Fibroblast of mammary gland (primary cell): ENCODE results near the gene FCAMR.

Source experiments
- DNase-seq: peaks from one replicate; pipeline ENCODE4 v3.0.0-alpha.2; 2010; ENCODE audit warnings: low read depth
- H3K4me3 ChIP-seq: 2 replicates; pipeline ENCODE4 v1.5.1; 2011; ENCODE audit warnings: low read depth, mild to moderate bottlenecking, low read length, moderate library complexity; ENCODE audit not compliant: control insufficient read depth
- TF ChIP-seq, protein P1 (sequence below): conservative IDR thresholded peaks from 2 replicates; pipeline ENCODE4 v1.5.1; 2011; ENCODE audit warnings: low read depth, low read length, inconsistent platforms; ENCODE audit not compliant: control insufficient read depth, insufficient read depth

Gene FCAMR

DNA sequence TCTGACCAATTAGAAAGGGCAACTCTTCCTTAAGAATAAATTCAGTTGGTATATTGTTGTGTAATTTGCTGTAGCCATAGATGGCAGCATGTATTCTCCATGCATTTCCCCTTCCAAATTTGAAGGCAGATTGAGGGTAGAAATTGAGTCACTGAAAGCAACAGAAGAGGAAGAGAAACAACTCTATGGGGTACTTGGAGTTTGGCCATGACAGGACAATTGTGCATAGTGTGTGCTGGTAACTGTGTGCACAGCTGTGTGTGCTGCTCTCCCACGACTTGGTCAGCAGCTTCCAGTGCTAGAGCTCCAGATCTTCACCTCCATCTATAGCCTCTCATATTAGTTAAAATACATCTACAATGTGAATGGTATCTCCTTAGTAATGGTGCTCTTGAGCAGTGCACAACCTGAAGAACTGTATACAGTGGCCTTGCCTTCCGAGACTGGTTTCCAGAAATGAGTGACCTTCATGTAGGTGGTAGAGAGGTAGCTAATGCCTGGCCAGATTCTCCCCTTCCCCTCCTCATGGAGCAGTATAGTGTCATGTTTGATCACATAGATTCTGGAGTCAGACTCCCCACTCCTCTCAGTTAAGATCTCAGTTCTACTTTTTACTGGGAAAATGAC lies 882 bp upstream of the FCAMR start:
- DNase-seq = no peak
- TF ChIP-seq, protein P1, sequence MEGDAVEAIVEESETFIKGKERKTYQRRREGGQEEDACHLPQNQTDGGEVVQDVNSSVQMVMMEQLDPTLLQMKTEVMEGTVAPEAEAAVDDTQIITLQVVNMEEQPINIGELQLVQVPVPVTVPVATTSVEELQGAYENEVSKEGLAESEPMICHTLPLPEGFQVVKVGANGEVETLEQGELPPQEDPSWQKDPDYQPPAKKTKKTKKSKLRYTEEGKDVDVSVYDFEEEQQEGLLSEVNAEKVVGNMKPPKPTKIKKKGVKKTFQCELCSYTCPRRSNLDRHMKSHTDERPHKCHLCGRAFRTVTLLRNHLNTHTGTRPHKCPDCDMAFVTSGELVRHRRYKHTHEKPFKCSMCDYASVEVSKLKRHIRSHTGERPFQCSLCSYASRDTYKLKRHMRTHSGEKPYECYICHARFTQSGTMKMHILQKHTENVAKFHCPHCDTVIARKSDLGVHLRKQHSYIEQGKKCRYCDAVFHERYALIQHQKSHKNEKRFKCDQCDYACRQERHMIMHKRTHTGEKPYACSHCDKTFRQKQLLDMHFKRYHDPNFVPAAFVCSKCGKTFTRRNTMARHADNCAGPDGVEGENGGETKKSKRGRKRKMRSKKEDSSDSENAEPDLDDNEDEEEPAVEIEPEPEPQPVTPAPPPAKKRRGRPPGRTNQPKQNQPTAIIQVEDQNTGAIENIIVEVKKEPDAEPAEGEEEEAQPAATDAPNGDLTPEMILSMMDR = no peak
- H3K4me3 ChIP-seq = no peak overlapping the region

DNA sequence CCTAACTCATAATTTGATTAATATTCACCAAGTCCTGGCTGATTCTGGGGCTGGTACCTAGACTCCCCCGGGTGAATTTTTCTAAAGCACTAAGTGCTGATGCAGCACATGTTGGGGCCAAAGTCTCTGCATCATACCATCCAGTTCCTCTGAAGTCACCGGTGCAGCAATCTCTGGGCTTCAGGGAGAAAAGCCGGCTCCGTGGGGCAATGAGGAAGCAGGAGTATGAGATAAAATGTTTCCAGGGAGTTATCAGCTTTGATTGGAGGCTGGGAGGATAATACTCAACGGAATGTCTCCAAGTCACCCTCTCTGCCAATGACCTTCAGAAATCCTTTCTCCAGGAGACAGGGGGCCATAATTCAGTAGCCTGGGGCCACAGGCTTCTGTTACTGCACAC lies 1.2 kb downstream of the FCAMR start:
- TF ChIP-seq, protein P1 = no peak
- no peak for DNase-seq

DNA sequence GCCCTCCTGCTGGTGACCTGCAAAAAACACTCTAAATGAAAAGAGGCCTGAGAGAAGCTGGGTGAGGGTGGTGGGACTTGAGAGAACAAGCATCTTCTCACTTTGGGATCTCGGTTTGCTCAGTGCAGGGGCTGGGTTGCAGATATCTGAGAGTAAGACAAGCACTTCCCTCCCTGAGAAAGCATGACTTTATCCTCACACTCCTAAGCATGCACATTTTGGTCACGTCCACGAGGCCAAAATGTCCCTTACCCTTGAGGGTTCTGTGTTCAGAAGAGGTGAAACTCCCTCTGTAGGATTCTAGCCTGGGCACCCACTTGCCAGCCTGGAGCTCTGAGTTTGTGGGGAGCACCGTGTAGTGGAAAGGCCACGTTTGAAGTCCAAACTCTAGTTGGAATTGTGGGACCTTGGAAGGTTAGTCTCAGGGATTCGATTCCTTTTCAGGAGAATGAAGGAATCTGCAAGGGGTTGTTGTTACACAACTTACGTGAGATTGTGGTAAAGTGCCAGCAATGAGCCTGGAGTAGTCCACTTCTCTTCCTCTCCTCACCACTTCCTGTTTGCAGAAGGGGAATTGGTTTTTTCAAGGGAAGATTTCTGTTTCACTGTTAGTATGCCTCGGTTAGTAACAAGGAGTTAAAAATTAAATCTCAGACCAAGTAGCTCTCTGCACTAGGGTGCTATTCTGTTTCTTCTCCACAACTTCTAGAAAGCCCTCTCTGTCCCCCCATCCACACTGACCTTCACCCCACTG lies 3.0 kb downstream of the FCAMR start:
- TF ChIP-seq, protein P1 = no peak
- no peak overlapping the region for H3K4me3 ChIP-seq
- DNase-seq = peak; percentile 23

More for the DNA sequence above, 1.2 kb downstream of the FCAMR start:
- H3K4me3 ChIP-seq = no peak overlapping the region

DNA sequence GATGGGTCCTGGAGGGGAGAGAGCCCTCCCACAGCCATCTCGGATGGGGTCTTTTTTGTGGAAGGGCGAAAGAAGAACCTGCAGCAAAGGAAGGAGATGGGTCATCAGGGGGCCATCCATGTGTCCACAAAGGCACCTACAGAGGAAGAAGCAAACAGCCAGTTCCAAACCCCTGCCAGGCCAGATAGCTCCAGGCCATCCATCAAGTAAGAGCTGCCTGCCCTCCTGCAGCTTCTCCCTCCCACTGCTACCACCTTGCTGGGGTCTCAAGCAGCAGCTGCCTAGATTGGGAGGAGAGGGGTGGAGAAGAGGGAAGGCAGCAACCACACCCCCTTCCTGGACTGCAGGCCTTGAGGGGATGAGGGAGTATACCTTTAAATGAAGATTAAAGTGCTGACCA lies 4.5 kb downstream of the FCAMR start:
- no peak overlapping the region for H3K4me3 ChIP-seq
- DNase-seq = no peak
- TF ChIP-seq, protein P1 = no peak

DNA sequence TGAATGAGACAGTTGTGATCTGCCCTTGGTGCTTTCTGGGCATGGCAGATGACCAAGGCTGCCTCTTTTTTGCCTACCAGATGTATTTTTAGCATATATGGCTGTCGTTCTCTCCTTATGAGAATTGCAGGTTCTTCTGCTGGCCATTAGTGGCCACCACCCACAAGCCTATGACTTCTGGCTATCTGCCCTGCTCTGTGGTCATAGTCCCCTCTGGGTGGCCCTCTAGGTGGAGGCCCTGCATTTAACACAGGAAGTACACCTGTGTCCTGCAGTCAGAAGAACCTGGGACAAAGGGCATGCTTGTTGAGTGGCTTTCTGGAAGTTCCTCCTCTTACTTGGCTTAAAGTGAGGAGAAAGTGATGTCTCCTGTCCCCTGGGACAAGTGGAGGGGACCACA lies 6.5 kb downstream of the FCAMR start:
- TF ChIP-seq, protein P1 = no peak
- no peak overlapping the region for H3K4me3 ChIP-seq
- DNase-seq = no peak

DNA sequence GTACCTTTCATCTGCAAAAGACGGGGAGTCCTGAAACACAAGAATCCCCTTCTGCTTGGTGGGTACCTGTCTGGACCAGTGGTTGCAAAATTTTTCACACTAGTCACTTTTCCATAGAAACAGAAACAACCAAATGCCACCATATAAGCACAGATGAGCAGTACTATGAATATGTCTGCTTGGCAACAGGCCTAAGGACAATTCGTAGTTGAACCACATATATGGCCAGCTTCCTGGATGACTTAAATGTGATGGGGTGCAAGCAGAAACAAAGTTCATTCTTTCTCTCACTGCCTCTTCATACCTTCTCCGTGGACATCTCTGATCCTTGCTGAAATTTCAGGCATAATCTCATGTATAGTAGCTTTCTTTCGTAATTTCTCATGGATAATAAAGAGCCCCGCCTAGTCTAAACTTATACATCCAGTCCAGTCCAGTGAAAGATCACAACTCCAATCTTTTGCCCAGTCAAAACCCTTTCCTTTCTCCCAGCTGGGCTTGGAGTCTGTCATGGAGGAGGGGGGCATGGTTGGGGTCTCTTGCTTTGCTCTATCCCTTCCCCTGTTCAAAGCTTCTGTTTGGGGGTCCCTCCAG lies 7.0 kb downstream of the FCAMR start:
- H3K4me3 ChIP-seq = no peak overlapping the region
- DNase-seq = peak; percentile 30
- TF ChIP-seq, protein P1 = no peak
